OCI-LY3 (cell line): ENCODE results near the gene SPOCK3.

Source experiments
- EZH2phosphoT487 ChIP-seq: fragments of 200-600 bp; shearing (Covaris generic); IDR thresholded peaks from 2 replicates; pipeline ENCODE4 v1.6.1; 2018; ENCODE audit warnings: antibody characterized with exemption, mixed run types, low read depth
- TF ChIP-seq, protein P1 (sequence below): fragments of 200-600, 300-600 bp; sonication (generic); IDR thresholded peaks from 2 replicates; pipeline ENCODE4 v1.5.1; 2014; ENCODE audit warnings: antibody characterized with exemption, low read length, low read depth

DNA sequence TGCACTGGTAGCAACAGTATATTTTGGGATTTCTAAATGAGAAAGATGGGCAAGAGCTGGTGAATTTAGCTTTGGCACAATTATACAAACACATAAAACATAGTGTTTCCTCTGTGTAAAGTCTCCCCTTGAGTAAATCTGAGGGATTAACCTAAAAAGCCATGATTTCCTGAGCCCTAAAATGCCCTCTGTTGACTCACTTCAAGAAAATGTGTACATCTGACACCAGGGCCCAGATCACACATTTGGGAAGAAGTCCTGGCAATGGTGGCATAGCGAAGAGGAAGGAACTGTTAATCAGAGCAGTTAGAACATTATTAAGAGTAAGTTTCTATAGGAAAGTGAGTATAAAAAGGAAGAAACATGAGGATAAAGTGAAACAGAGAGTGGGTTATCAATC lies 338.5 kb downstream of the SPOCK3 start:
- TF ChIP-seq, protein P1, sequence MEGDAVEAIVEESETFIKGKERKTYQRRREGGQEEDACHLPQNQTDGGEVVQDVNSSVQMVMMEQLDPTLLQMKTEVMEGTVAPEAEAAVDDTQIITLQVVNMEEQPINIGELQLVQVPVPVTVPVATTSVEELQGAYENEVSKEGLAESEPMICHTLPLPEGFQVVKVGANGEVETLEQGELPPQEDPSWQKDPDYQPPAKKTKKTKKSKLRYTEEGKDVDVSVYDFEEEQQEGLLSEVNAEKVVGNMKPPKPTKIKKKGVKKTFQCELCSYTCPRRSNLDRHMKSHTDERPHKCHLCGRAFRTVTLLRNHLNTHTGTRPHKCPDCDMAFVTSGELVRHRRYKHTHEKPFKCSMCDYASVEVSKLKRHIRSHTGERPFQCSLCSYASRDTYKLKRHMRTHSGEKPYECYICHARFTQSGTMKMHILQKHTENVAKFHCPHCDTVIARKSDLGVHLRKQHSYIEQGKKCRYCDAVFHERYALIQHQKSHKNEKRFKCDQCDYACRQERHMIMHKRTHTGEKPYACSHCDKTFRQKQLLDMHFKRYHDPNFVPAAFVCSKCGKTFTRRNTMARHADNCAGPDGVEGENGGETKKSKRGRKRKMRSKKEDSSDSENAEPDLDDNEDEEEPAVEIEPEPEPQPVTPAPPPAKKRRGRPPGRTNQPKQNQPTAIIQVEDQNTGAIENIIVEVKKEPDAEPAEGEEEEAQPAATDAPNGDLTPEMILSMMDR = no peak
- TF ChIP-seq EZH2phosphoT487 = no peak
